ENCODE results near the gene CUL3.
"Not testable (repeated sequence)": the region's sequence is repeated elsewhere in the genome, so short reads cannot be mapped to it uniquely, and the experiment has no call there.

Gene CUL3

GRCh38 chr2:224516393-224516792 lies 68.8 kb downstream of the CUL3 start:
- H3K4me3 Mint-ChIP-seq; H3K9me3 Mint-ChIP-seq; DNase-seq (ENCODE audit: low spot score); H3K27ac Mint-ChIP-seq; H3K27me3 Mint-ChIP-seq (ENCODE audit: low read depth): not testable (repeated sequence)
- Mint-ChIP-seq H3K4me1 (ENCODE audit: low read depth) (peaks cover 30% of the 10 kb centered on the region), H3K36me3 (ENCODE audit: low read depth) (peaks cover 19% of the 10 kb centered on the region)

GRCh38 chr2:224513991-224514390 lies 71.2 kb downstream of the CUL3 start:
- Mint-ChIP-seq H3K9me3 (no peaks in the 10 kb centered on the region), H3K27me3 (ENCODE audit: low read depth) (no peaks in the 10 kb centered on the region), H3K27ac (no peak overlapping the region), H3K4me1 (ENCODE audit: low read depth) (peaks cover 22% of the 10 kb centered on the region), H3K4me3 (no peak overlapping the region), H3K36me3 (ENCODE audit: low read depth) (peaks cover 18% of the 10 kb centered on the region)
- no peak for DNase-seq (ENCODE audit: low spot score)

- H3K4me3 Mint-ChIP-seq: no peak overlapping the region
- peaks cover 7% of the 10 kb centered on the region for H3K4me1 Mint-ChIP-seq (ENCODE audit: low read depth)
- peaks cover 35% of the 10 kb centered on the region for H3K36me3 Mint-ChIP-seq (ENCODE audit: low read depth)
- no peak for DNase-seq (ENCODE audit: low spot score)
- H3K27ac Mint-ChIP-seq: no peak overlapping the region
- H3K27me3 Mint-ChIP-seq (ENCODE audit: low read depth): no peaks in the 10 kb centered on the region
- no peaks in the 10 kb centered on the region for H3K9me3 Mint-ChIP-seq
These were observed 77.4 kb downstream of the CUL3 start for GRCh38 chr2:224507789-224508188.

- H3K9me3 Mint-ChIP-seq: no peaks in the 10 kb centered on the region
- H3K27ac Mint-ChIP-seq: no peak overlapping the region
- no peaks in the 10 kb centered on the region for H3K27me3 Mint-ChIP-seq (ENCODE audit: low read depth)
- H3K4me1 Mint-ChIP-seq (ENCODE audit: low read depth): peaks cover 7% of the 10 kb centered on the region
- H3K36me3 Mint-ChIP-seq (ENCODE audit: low read depth): peaks cover 37% of the 10 kb centered on the region
- DNase-seq (ENCODE audit: low spot score): no peak
- H3K4me3 Mint-ChIP-seq: no peak overlapping the region
These were observed 78.7 kb downstream of the CUL3 start for GRCh38 chr2:224506494-224506893.

GRCh38 chr2:224498991-224499390 lies 86.2 kb downstream of the CUL3 start:
- H3K27ac Mint-ChIP-seq: no peak overlapping the region

GRCh38 chr2:224492531-224492930 lies 92.6 kb downstream of the CUL3 start:
- H3K4me1 Mint-ChIP-seq (ENCODE audit: low read depth): peaks cover 16% of the 10 kb centered on the region
- H3K36me3 Mint-ChIP-seq (ENCODE audit: low read depth): peaks cover 62% of the 10 kb centered on the region
- no peak overlapping the region for H3K27ac Mint-ChIP-seq
- no peaks in the 10 kb centered on the region for H3K27me3 Mint-ChIP-seq (ENCODE audit: low read depth)
- peaks cover 9% of the 10 kb centered on the region for H3K9me3 Mint-ChIP-seq
- no peak for DNase-seq (ENCODE audit: low spot score)
- no peak overlapping the region for H3K4me3 Mint-ChIP-seq

More at GRCh38 chr2:224498991-224499390, 86.2 kb downstream of the CUL3 start:
- H3K27me3 Mint-ChIP-seq (ENCODE audit: low read depth): no peaks in the 10 kb centered on the region
- no peaks in the 10 kb centered on the region for H3K9me3 Mint-ChIP-seq
- H3K36me3 Mint-ChIP-seq (ENCODE audit: low read depth): peaks cover 50% of the 10 kb centered on the region
- no peak overlapping the region for H3K4me3 Mint-ChIP-seq
- H3K4me1 Mint-ChIP-seq (ENCODE audit: low read depth): peaks cover 4% of the 10 kb centered on the region
- no peak for DNase-seq (ENCODE audit: low spot score)

GRCh38 chr2:224487940-224488339 lies 97.2 kb downstream of the CUL3 start:
- not testable (repeated sequence) for H3K4me3 Mint-ChIP-seq; H3K27me3 Mint-ChIP-seq (ENCODE audit: low read depth); DNase-seq (ENCODE audit: low spot score); H3K27ac Mint-ChIP-seq; H3K9me3 Mint-ChIP-seq
- Mint-ChIP-seq H3K36me3 (ENCODE audit: low read depth) (peaks cover 63% of the 10 kb centered on the region), H3K4me1 (ENCODE audit: low read depth) (peaks cover 22% of the 10 kb centered on the region)

GRCh38 chr2:224485081-224486014 lies 99.8 kb downstream of the CUL3 start:
- H3K27ac Mint-ChIP-seq; H3K9me3 Mint-ChIP-seq; H3K4me3 Mint-ChIP-seq; H3K27me3 Mint-ChIP-seq (ENCODE audit: low read depth); DNase-seq (ENCODE audit: low spot score): not testable (repeated sequence)
- H3K36me3 Mint-ChIP-seq (ENCODE audit: low read depth): peaks cover 55% of the 10 kb centered on the region
- peaks cover 27% of the 10 kb centered on the region for H3K4me1 Mint-ChIP-seq (ENCODE audit: low read depth)

- Mint-ChIP-seq H3K27me3 (ENCODE audit: low read depth) (no peaks in the 10 kb centered on the region), H3K27ac (no peak overlapping the region), H3K4me3 (no peak overlapping the region), H3K4me1 (ENCODE audit: low read depth) (peaks cover 8% of the 10 kb centered on the region), H3K36me3 (ENCODE audit: low read depth) (peaks cover 44% of the 10 kb centered on the region), H3K9me3 (no peaks in the 10 kb centered on the region)
- DNase-seq (ENCODE audit: low spot score): no peak
These were observed 105.3 kb downstream of the CUL3 start for GRCh38 chr2:224479826-224480225.

- H3K36me3 Mint-ChIP-seq (ENCODE audit: low read depth): peaks cover 30% of the 10 kb centered on the region
- H3K27ac Mint-ChIP-seq: no peak overlapping the region
- no peak overlapping the region for H3K4me3 Mint-ChIP-seq
- H3K9me3 Mint-ChIP-seq: no peaks in the 10 kb centered on the region
- no peaks in the 10 kb centered on the region for H3K4me1 Mint-ChIP-seq (ENCODE audit: low read depth)
- no peak for DNase-seq (ENCODE audit: low spot score)
- no peaks in the 10 kb centered on the region for H3K27me3 Mint-ChIP-seq (ENCODE audit: low read depth)
These were observed 112.3 kb downstream of the CUL3 start for GRCh38 chr2:224472827-224473226.

GRCh38 chr2:224472137-224472536 lies 113.0 kb downstream of the CUL3 start:
- H3K36me3 Mint-ChIP-seq (ENCODE audit: low read depth): peaks cover 24% of the 10 kb centered on the region
- no peak overlapping the region for H3K27ac Mint-ChIP-seq
- H3K9me3 Mint-ChIP-seq: no peaks in the 10 kb centered on the region
- no peaks in the 10 kb centered on the region for H3K27me3 Mint-ChIP-seq (ENCODE audit: low read depth)
- no peak overlapping the region for H3K4me3 Mint-ChIP-seq
- no peaks in the 10 kb centered on the region for H3K4me1 Mint-ChIP-seq (ENCODE audit: low read depth)
- no peak for DNase-seq (ENCODE audit: low spot score)

GRCh38 chr2:224469374-224469964 lies 115.7 kb downstream of the CUL3 start:
- Mint-ChIP-seq H3K36me3 (ENCODE audit: low read depth) (peaks cover 8% of the 10 kb centered on the region), H3K27me3 (ENCODE audit: low read depth) (no peaks in the 10 kb centered on the region), H3K4me1 (ENCODE audit: low read depth) (peaks cover 2% of the 10 kb centered on the region), H3K9me3 (peaks cover 4% of the 10 kb centered on the region), H3K4me3 (no peak overlapping the region), H3K27ac (no peak overlapping the region)
- no peak for DNase-seq (ENCODE audit: low spot score)

GRCh38 chr2:224466304-224466895 lies 118.8 kb downstream of the CUL3 start:
- H3K27ac Mint-ChIP-seq: no peak overlapping the region
- peaks cover 8% of the 10 kb centered on the region for H3K4me1 Mint-ChIP-seq (ENCODE audit: low read depth)
- no peak for DNase-seq (ENCODE audit: low spot score)
- peaks cover 12% of the 10 kb centered on the region for H3K9me3 Mint-ChIP-seq
- no peak overlapping the region for H3K4me3 Mint-ChIP-seq
- H3K27me3 Mint-ChIP-seq (ENCODE audit: low read depth): peaks cover 2% of the 10 kb centered on the region
- H3K36me3 Mint-ChIP-seq (ENCODE audit: low read depth): no peaks in the 10 kb centered on the region

GRCh38 chr2:224461391-224461790 lies 123.8 kb downstream of the CUL3 start:
- no peak for DNase-seq (ENCODE audit: low spot score)
- peaks cover 12% of the 10 kb centered on the region for H3K9me3 Mint-ChIP-seq
- H3K27ac Mint-ChIP-seq: no peak overlapping the region
- no peaks in the 10 kb centered on the region for H3K36me3 Mint-ChIP-seq (ENCODE audit: low read depth)
- H3K4me3 Mint-ChIP-seq: no peak overlapping the region
- H3K4me1 Mint-ChIP-seq (ENCODE audit: low read depth): peaks cover 8% of the 10 kb centered on the region
- peaks cover 10% of the 10 kb centered on the region for H3K27me3 Mint-ChIP-seq (ENCODE audit: low read depth)

All from T-helper 2 cell treated with Interferon-gamma antibody and Interleukin-4, amounts not matched to agents 5 μg/mL and 100 μg/mL, for 36 hours (primary cell).